HG03066 (cell line): ENCODE data around the gene VPS26B.
A peak's percentile ranks its signal among the peaks of the same experiment; 100 is the strongest.

Source experiments
- ATAC-seq: cut with Tn5 transposase; IDR thresholded peaks from one replicate; pipeline ENCODE4 v1.9.1; 2021; ENCODE audit warnings: low read depth; ENCODE audit not compliant: unreplicated experiment

VPS26B gene

DNA sequence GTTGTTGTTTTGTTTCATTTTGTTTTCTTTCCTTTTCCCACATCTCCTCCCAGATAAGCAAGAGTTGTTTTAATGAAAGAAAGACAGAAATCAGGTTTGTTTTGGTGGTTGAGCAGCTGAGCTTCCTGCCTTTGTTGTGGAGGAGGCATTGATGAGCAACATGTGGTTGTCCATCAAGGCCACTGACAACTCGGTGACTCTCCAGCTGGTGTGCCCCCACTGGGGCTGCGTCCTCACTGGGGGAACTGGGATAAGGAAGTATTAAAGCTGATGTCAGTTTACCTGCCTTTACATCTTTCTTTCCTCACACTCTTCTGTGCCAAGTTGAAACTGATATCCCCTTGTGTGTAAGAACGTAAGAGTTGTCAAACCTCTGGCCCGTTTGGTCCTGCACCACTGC lies 5.9 kb downstream of the VPS26B start:
- no peak for ATAC-seq

DNA sequence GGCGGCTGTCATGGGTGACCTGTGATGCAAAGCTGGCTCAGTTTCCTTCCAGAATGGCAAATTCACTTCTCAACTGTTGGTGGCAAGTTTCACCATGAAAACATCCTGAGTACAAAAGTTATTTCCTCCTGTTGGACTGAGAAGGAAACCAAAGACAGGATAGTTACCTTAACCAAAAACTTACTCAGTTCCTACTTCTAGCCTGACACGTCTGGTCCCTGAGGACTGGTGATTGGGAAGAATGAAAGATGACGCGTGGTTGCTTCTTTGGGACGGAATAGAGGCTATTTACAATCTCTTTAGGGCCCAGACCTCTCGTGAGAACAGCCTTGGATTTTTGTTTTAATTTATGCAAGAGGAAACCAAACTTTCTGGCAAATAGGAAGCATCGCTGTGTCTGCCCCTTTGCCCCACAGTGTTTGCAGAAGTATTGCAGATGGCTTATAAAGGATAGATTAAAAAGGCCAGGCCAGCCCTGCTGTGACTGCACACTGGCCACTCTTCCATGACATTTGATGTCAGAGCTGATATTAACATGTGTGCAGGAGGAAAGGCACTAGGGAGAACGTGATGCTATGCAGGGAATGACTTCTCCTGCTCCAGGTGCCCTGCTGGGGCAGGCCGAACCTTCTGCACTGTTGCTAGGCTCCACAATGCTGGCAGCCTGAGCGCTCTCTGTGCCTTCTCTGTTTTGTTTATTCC lies 7.6 kb downstream of the VPS26B start:
- ATAC-seq, result no peak

DNA sequence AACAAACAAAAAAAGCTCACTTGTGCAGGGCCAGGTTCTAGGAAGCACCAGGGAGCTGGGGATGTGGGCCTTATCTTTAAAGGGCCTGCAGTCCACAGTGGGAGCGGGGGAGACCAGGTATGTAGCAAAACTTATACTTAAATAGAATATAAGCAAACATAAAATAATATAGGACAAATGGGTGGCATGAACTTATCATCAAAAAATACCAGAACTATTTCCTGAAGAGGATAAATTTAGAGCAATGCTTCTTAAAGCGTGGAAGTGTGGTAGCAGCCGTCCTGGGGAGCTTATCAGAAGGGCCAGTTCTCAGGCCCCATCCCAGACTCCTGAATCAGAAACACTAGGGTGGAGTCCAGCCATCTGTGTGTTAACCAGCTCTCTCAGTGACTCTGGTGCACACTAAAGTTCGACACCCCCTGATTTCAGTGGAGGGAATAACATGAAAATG lies 9.3 kb downstream of the VPS26B start:
- no peak for ATAC-seq

DNA sequence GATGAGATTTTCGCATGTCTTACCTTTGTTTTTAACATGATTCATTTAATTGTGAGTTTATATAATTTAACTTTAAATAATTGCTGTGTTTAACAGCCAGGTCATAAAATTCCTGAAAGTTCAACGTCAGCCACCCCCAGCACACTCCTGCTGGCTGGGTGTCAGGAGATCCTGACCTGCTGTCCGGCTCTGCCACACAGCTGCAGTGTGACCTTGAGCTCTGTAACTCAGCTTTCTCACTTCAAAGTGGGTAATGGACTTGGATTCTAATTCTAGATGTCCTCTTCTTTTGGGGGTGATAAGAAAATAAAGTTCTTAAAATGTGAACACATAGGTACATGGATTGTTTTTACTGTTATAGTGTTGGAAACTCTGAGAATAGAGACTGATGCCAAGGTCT lies 10.9 kb downstream of the VPS26B start:
- ATAC-seq, result no peak

DNA sequence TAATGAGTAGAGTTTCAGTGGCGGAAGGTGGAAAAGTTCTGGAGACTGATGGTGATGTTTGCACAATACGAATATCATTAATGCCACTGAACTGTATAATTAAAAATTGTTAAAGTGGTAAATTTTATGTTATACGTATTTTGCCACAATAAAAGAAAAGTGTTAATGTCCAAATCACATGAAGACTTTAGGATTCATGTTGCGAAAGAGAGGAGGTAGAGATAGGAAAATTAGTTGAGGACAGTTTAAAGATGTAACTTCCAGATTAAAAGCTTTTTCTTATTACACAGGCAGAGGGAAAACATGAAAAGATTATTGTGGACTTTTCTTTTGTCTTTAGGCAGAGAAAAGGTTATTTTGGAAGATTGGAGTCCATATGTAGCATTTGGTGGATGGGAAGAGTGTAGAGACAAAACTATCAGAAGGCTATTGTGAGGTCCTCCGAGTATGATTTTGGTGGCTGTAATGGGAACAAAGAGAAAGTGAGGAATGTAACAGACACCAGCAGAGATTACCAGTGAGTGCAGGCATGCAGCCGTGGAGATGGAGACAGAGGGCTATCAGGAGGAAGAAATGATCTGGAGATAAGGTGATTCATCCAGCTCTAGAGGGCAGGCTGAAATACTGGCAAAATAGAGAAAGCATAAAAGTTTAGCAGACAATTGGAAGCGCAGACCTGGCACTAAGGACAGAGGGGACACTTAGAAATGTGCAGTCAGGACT lies 12.5 kb downstream of the VPS26B start:
- no peak for ATAC-seq

DNA sequence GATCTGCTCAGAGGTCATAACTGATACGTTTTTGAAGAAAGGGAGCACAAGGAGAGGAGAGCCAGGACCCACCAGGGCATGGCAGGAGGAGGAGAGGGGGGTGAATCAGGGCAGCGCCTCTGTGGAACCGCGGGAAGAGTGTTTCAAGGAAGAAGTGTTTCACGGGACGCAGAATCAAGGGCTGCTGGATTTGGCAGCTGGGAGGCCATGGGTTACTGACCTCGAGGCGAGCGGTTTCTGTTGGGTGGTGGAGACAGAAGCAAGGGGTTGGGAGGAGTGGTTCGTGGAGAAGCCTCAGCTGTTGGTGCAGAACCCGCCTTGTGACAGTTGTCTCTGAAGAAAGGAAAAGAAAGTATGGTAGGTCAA lies 13.1 kb downstream of the VPS26B start:
- no peak for ATAC-seq

DNA sequence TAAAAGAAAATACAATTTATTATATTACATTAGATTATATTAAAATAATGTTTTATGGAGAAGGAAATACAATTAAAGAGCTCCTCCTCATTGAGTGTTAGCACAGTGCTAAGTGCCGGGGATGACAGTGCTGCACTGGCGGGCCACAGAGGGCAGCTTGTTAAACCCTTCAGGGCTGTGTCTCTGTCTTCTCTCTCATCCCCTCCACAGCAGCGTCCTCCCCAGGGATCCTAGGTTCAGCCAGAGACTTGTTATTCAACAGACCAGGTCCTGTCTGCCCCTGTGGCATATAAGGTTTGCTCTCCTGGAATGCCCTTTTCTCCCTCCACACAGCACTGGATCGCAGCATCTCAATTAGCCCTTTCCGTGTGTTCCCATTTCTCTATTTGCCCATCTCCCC lies 14.5 kb downstream of the VPS26B start:
- ATAC-seq, result no peak

DNA sequence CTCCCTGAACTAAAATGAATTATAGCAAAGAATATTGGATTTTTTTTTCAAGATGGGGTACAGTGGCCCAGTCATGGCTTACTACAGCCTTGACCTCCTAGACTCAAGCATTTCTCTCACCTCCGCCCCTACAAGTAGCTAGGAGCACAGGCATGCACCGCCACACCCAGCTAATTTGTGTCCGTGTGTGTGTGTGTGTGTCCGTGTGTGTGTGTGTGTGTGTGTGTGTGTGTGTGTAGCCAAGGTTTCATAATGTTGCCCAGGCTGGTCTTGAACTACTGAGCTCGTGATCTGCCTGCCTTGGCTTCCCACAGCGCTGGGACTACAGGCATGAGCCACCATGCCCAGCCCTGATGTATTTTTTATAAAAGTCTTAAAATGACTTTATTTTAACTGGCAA lies 16.1 kb downstream of the VPS26B start:
- ATAC-seq, result no peak

DNA sequence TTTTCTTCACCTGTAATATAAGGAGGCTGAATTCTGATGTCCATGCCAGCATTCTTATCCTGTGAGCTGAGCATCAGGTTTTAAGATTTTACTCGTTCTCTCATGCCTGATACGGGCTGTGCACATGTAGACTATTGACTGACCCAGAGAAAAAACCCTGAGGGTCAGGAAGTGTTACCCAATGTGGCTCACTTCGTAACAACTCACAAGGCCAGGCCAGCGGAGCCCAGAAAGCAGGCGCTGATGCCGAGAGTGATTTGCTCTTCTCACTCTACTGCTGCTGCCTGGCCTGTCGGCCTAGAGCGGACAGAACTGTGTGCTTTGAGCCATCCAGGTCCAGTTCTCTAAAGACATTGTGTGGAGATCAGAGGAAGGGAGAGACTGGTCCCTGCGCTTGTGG lies 17.9 kb downstream of the VPS26B start:
- ATAC-seq, result no peak

DNA sequence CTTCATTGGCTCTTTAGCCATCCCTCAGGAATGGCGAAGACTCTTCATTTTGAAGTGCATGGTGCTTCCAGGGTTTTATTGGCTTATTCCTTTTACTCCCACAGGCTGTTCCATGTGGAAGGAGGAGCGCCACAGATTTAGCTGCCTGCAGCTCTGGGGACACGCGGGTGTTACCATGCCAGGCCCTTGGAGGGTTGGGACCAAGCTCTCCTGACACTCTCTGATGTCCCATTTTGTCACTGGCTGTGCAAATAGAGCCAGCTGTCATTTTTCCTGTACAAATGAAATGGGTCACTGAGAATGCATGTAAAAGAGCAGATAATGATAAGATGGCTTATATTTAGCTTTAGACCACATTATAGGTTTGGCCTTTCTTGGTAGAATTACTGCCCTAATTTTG lies 19.4 kb downstream of the VPS26B start:
- ATAC-seq, result no peak

DNA sequence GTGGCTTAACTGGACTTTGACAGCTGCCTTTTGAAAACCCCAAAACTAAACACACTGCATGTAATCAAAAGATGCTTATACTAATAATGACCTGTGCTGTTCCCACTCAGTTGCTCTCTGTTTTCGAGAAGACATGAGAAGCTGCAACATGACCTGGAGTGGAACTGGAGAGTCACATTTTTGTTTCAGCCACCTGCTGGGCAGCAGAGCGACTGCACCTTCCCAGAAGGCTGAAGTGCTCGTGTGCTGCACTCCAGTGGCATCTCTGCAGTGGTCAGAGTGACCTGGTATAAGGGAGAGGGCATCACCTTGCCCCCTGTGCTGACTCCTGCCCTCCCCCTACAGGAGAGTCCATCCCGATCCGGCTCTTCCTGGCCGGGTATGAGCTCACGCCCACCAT lies 20.1 kb downstream of the VPS26B start:
- peak; percentile 87 for ATAC-seq

DNA sequence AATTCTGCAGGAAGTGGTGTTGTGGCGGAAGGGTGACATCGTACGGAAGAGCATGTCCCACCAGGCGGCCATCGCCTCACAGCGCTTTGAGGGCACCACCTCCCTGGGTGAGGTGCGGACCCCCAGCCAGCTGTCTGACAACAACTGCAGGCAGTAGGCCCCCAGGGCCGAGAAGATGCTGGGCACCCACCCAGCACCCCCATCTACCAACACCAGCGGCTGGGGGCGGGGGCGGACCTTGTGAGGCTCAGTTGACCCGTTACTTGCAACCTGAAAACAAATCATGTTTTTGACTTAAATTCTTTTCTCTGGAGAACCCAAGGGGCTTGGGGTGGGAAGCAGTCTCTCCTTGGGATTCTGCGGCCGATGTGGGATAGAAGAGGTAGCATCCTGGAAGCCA lies 21.0 kb downstream of the VPS26B start:
- no peak for ATAC-seq

DNA sequence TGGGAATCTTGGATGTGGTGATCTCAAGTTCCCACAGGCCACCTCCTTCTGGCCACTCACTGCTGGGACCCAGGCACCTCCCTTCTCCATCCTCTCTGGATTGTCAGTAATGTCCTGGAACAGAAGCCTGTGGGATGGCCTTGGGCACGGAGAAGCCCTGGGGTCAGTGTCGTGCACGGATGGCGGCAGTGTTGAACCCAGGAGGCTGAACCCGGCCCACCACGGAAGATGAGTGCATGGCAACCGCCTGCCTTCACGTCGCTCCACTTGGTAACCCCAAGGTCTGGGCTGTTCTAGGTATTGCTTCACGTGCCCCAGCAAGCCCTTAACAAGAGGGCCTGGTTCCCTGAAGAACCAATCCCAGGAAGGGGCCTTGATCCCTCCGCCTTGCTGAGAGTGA lies 21.6 kb downstream of the VPS26B start:
- no peak for ATAC-seq

DNA sequence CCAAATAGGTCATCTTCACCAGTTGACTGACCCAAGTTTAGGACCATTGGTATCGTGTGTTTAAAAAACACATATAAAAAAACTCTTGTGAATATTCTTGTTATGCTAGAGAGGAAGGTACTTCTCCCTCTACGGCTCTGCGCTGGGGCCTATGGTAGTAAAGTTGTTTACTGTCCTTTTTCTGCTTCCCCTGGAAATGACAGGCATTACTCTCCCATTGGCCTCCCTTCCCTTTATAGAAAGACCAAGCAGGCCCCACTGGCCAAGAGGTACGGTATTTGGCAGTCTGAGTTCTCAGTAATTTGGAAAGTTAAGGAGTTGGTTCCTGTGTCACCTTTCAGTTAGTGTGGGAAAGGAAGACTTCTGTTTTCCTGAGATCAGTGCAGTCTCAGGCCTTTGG lies 22.2 kb downstream of the VPS26B start:
- no peak for ATAC-seq

DNA sequence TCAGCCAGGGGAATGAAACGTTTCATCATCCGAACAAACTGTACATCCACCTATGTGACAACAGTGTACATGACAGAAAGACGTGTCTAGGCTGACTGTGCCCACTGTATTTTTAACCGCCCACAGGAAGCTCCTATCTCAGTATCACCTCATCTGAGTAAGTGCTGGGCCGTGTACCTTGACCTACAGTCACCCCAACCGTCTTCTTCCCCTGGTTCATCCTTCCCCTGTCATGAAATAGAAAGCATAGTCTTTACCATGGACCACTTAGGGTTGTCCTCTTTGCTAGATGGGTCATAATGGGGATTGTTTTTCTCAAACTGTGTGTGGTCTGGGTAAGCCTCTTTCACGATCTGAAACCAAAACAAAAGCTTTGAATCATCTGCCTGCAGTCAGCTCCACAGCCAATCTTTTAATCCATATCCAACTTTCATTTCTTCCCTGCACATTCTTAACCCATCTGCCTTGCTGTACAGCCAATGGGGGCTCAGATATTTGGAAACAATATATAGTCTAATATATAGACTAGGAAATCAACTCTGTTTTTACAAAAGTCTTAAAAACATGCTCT lies 24.5 kb downstream of the VPS26B start:
- ATAC-seq, result no peak

DNA sequence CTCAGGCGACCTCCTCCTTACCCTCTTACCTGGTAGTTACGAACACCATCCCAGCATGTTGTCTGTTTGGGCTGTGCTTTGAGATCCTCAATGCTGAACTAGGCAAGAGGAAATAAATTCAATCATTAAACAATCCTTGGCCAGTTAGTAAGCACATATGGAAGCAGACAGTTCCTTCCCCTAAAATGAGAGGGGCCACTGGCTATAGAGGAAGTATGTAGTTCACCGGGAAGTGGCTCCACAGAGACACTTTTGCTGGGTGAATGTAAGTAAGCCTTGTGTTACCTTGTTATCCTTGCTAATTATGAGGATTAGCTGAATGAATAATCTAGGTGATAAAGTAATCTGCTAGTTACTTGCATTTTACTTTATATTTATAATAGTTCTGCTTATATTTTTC lies 25.8 kb downstream of the VPS26B start:
- no peak for ATAC-seq

DNA sequence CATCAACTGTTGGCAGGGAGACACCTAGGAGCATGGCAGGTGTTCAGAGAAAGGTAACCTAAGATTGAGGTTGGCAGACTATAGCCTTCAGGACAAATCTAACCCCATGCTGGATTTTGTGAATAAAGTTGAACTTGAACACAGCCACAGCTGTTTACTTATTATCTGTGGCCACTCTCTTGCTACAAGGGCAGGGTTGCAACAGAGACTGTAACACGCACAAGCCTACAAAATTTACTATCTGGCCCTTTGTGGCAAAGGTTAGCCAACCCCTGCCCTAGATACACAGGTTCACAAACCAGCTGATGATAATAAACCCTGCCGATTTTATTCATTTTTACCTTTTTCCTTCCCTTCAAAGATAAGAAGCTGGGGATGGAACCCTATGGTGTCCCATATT lies 26.2 kb downstream of the VPS26B start:
- ATAC-seq, result no peak

DNA sequence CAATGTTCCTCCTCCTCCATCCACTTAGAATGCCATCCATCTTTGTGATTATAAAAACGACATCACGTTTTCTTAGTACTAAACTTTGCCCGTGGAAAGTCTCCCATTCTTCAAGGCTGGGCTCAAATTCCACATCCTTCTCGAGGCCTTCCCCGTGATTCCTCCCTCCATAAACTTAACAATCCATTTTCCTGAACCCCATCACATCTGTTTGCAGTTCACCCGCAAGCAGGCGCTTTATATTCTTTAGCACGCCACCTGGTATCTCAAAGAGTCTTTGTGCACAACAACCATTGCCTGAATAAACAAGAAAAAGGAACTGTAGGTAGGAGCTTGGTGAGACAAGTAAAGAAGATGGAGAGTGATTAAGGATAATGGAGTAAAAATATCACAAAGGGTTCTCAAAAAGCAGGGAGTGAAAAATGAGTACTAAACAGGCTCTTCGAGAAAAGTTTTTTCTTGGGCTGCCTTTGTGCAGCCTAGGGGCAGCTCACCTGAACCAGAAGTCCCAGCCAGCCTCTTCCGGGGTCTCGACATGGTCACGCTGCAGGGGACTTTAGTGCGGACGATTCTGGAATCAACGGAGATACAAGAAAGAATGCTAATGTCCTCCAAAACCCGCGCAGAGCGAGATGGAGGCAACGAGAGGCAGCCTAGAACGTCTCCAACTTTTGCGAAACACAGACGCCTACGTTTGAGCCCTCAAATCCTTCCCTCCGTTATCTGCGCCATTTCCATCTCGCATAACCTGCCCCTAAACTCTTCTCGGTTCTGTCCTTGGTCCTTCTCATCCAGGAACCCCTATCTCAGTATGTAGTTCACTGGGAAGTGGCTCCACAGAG lies 28.1 kb downstream of the VPS26B start:
- peak; percentile 29 for ATAC-seq

DNA sequence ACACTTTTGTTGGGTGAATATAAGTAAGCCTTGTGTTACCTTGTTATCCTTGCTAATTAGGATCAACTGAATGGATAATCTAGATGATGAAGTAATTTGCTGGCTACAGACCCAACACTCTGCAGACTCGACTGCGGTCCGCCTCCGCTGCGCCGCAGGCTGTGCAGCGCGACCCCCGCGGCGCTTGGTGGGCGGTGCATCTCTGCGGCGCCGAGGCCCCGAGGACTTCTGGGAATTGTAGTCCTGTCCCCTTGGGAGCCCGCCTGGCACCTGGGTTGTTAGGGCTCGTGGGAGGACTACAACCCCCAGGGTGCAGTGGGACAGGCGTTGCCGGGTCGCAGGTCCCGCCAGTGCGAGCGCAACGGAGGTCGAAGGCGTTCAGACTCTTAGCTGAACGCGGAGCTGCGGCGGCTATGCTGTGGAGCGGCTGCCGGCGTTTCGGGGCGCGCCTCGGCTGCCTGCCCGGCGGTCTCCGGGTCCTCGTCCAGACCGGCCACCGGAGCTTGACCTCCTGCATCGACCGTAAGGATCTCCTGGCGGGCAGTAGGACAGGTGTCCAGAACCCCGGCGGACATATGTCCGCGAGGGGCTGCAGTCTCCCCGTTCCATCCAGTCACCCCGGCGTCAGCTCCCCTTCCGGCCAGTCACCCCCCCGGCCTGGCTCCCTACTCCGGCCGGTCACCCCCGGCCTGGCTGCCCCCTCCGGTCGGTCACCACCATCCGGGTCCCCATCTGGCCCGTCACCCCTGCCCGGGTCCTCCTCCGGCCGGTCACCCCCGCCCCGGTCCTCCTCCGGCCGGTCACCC lies 28.9 kb downstream of the VPS26B start, which contains the start of the genes ACAD8 and THYN1:
Gene ACAD8, plus strand, starts transcription at position 381 of the 806 bp plus-strand sequence. Its CDS starts 33 bp downstream, at position 414.
Gene THYN1, minus strand, starts transcription at position 165 of the 806 bp plus-strand sequence. CDS start 470 bp downstream, outside the sequence.
- peak; percentile 98 for ATAC-seq
